Measurements from ENCODE around the gene BHLHE23. TPM values are rescaled to one million over a fixed set of nuclear protein-coding genes. Genes with fewer than 3 reads are reported as not detected.

Gene BHLHE23
- total RNA-seq, 2 donors from 2014 or later, result not detected

Other genes starting within 250 kb of the BHLHE23 start
- 1 to 10 TPM; 6.5 to 6.8 TPM for gene MRGBP, start 210.5 kb downstream of the BHLHE23 start, total RNA-seq
- 10 to 100 TPM; 39.4 to 41.3 TPM for gene OGFR, start 202.1 kb downstream of the BHLHE23 start, total RNA-seq
- gene COL9A3, start 189.9 kb downstream of the BHLHE23 start, total RNA-seq, result not detected
- 1 to 10 TPM; 4.4 to 5.0 TPM for gene TCFL5, start 145.1 kb downstream of the BHLHE23 start, total RNA-seq
- 10 to 100 TPM; 58.3 to 65.7 TPM for gene DIDO1, start 80.5 kb downstream of the BHLHE23 start, total RNA-seq
- 10 to 100 TPM; 33.4 to 39.9 TPM for gene GID8, start 68.8 kb downstream of the BHLHE23 start, total RNA-seq
- 1 to 10 TPM in 1 of 2 donors, under 1 TPM in 1; 0.89 to 2.4 TPM for gene SLC17A9, start 54.3 kb downstream of the BHLHE23 start, total RNA-seq
- gene YTHDF1, start 209.2 kb upstream of the BHLHE23 start, total RNA-seq, result 10 to 100 TPM; 30.0 to 41.4 TPM
- not detected for gene BIRC7, start 228.9 kb upstream of the BHLHE23 start, total RNA-seq
- gene NKAIN4, start 247.5 kb upstream of the BHLHE23 start, total RNA-seq, result not detected

Data from T-helper 17 cell (primary cell).